Inferior parietal cortex (tissue), 1 donor: ENCODE results near the gene RUNX3.
"Not testable (repeated sequence)": the region's sequence is repeated elsewhere in the genome, so short reads cannot be mapped to it uniquely, and the experiment has no call there.

Experiments
- DNase-seq: peaks from one replicate; pipeline ENCODE4 v3.0.0-alpha.2; 2016; ENCODE audit errors: extremely low spot score

Gene RUNX3

GRCh38 chr1:24930260-24931145 is at the start of gene RUNX3:
TSS of gene RUNX3 (minus strand) at chr1:24930276. CDS start at chr1:24929868, 408 bp downstream.
- no peak for DNase-seq

- not testable (repeated sequence) for DNase-seq
Measured at GRCh38 chr1:24979232-24979631, 49.2 kb upstream of the RUNX3 start.

- no peak for DNase-seq
Measured at GRCh38 chr1:24978383-24979032, 48.4 kb upstream of the RUNX3 start.

GRCh38 chr1:24975391-24975790 is 45.3 kb upstream of the RUNX3 start:
- DNase-seq = no peak

GRCh38 chr1:24973315-24973714 is 43.2 kb upstream of the RUNX3 start:
- DNase-seq = no peak

- DNase-seq = no peak
Measured at GRCh38 chr1:24972915-24973242, 42.8 kb upstream of the RUNX3 start.

GRCh38 chr1:24972221-24972914 is 42.3 kb upstream of the RUNX3 start:
- DNase-seq = no peak

GRCh38 chr1:24970926-24971875 is 41.1 kb upstream of the RUNX3 start:
- no peak for DNase-seq

GRCh38 chr1:24970399-24970753 is 40.3 kb upstream of the RUNX3 start:
- no peak for DNase-seq

GRCh38 chr1:24969596-24970398 is 39.7 kb upstream of the RUNX3 start:
- DNase-seq = no peak

- no peak for DNase-seq
Measured at GRCh38 chr1:24968941-24969585, 39.0 kb upstream of the RUNX3 start.

- no peak for DNase-seq
Measured at GRCh38 chr1:24967962-24968361, 37.9 kb upstream of the RUNX3 start.

GRCh38 chr1:24967555-24967954 is 37.5 kb upstream of the RUNX3 start:
- DNase-seq = no peak

GRCh38 chr1:24966724-24967346 is 36.8 kb upstream of the RUNX3 start:
- DNase-seq = no peak

- no peak for DNase-seq
Measured at GRCh38 chr1:24966121-24966723, 36.1 kb upstream of the RUNX3 start.

- no peak for DNase-seq
Measured at GRCh38 chr1:24965571-24965930, 35.5 kb upstream of the RUNX3 start.

- no peak for DNase-seq
Measured at GRCh38 chr1:24964811-24965570, 34.9 kb upstream of the RUNX3 start.

GRCh38 chr1:24963943-24964693 is 34.0 kb upstream of the RUNX3 start:
- DNase-seq = no peak
